WERI-Rb-1 (cell line): ENCODE results near the gene EWSR1.
A peak's percentile ranks its signal among the peaks of the same experiment; 100 is the strongest.

Source experiments
- DNase-seq: peaks from one replicate; pipeline ENCODE4 v3.0.0-alpha.2; 2020
- H3K27ac ChIP-seq: fragments of 250-450 bp; sonication (Bioruptor Pico); 2 replicates; pipeline ENCODE4 v1.5.1; 2020; ENCODE audit warnings: mild to moderate bottlenecking, moderate library complexity
- H3K27me3 ChIP-seq: fragments of 250-450 bp; sonication (Bioruptor Pico); 2 replicates; pipeline ENCODE4 v1.5.1; 2021; ENCODE audit warnings: mild to moderate bottlenecking, low read depth, moderate library complexity; ENCODE audit not compliant: insufficient read depth, severe bottlenecking
- H3K36me3 ChIP-seq: fragments of 250-450 bp; sonication (Bioruptor Pico); 2 replicates; pipeline ENCODE4 v1.5.1; 2020; ENCODE audit warnings: mild to moderate bottlenecking, moderate library complexity
- H3K4me3 ChIP-seq: 2 replicates; pipeline ENCODE4 v1.5.1; 2011; ENCODE audit warnings: low read depth, mild to moderate bottlenecking, control low read depth, low read length
- H3K9me3 ChIP-seq: fragments of 250-450 bp; sonication (Bioruptor Pico); 2 replicates; pipeline ENCODE4 v1.5.1; 2021; ENCODE audit warnings: mild to moderate bottlenecking, moderate library complexity; ENCODE audit not compliant: severe bottlenecking
- TF ChIP-seq, protein P1 (sequence below): IDR thresholded peaks from 2 replicates; pipeline ENCODE4 v1.5.1; 2011; ENCODE audit warnings: low read depth, mild to moderate bottlenecking, control low read depth, inconsistent platforms, low read length

Gene EWSR1

GRCh38 chr22:29251265-29251664, 16.8 kb upstream of the EWSR1 start:
- no peak overlapping the region for H3K27ac ChIP-seq

GRCh38 chr22:29251981-29252911, 15.8 kb upstream of the EWSR1 start:
- TF ChIP-seq, protein P1, sequence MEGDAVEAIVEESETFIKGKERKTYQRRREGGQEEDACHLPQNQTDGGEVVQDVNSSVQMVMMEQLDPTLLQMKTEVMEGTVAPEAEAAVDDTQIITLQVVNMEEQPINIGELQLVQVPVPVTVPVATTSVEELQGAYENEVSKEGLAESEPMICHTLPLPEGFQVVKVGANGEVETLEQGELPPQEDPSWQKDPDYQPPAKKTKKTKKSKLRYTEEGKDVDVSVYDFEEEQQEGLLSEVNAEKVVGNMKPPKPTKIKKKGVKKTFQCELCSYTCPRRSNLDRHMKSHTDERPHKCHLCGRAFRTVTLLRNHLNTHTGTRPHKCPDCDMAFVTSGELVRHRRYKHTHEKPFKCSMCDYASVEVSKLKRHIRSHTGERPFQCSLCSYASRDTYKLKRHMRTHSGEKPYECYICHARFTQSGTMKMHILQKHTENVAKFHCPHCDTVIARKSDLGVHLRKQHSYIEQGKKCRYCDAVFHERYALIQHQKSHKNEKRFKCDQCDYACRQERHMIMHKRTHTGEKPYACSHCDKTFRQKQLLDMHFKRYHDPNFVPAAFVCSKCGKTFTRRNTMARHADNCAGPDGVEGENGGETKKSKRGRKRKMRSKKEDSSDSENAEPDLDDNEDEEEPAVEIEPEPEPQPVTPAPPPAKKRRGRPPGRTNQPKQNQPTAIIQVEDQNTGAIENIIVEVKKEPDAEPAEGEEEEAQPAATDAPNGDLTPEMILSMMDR, result no peak
- H3K4me3 ChIP-seq, result no peak overlapping the region
- H3K27ac ChIP-seq, result no peak overlapping the region
- H3K9me3 ChIP-seq, result no peaks in the 10 kb centered on the region
- H3K27me3 ChIP-seq, result no peaks in the 10 kb centered on the region
- no peak for DNase-seq
- H3K36me3 ChIP-seq, result no peaks in the 10 kb centered on the region

More at GRCh38 chr22:29251265-29251664, 16.8 kb upstream of the EWSR1 start:
- TF ChIP-seq, protein P1, result no peak
- Histone ChIP-seq H3K4me3 (no peak overlapping the region), H3K9me3 (no peaks in the 10 kb centered on the region), H3K27me3 (no peaks in the 10 kb centered on the region), H3K36me3 (no peaks in the 10 kb centered on the region)
- DNase-seq, result no peak

GRCh38 chr22:29253561-29254285, 14.3 kb upstream of the EWSR1 start:
- Histone ChIP-seq H3K36me3 (peaks cover 2% of the 10 kb centered on the region; the same call in 1 of the 2 replicates), H3K4me3 (no peak overlapping the region), H3K27ac (peak overlapping the region; percentile 32), H3K27me3 (no peaks in the 10 kb centered on the region), H3K9me3 (no peaks in the 10 kb centered on the region)
- no peak for DNase-seq
- TF ChIP-seq, protein P1, result no peak

DNA sequence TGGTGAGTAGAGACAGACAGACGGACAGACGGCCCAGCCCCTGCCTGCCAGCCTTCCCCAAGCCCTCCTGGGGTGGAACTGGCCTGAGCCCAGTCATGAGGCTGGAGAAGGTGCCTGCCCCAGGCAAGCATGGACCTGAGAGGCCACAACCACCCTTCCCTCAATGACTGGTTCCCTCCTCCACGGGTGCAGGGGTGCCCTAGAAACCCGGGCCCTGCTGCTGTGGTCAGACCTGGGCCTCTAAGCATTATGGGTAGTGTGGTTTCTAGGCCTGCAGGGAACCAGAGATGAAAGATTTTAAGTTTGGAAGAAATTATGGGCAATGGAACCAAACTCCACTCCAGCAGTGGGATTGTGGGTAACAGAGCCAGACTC, 13.8 kb upstream of the EWSR1 start:
- peak overlapping the region; percentile 32 for H3K27ac ChIP-seq
- peaks cover 5% of the 10 kb centered on the region for H3K36me3 ChIP-seq
- TF ChIP-seq, protein P1, result no peak
- H3K27me3 ChIP-seq, result no peaks in the 10 kb centered on the region
- no peak overlapping the region for H3K4me3 ChIP-seq
- H3K9me3 ChIP-seq, result no peaks in the 10 kb centered on the region
- no peak for DNase-seq

- no peak overlapping the region for H3K27ac ChIP-seq
- TF ChIP-seq, protein P1, result no peak
- no peak for DNase-seq
- peaks cover 14% of the 10 kb centered on the region for H3K36me3 ChIP-seq
- H3K9me3 ChIP-seq, result no peaks in the 10 kb centered on the region
- H3K27me3 ChIP-seq, result no peaks in the 10 kb centered on the region
- no peak overlapping the region for H3K4me3 ChIP-seq
Measured at GRCh38 chr22:29255064-29255621, 12.9 kb upstream of the EWSR1 start.
